ENCODE measurements around the gene EPHB2.

- no peak for TF ChIP-seq TAF1 (IDR thresholded peaks at IDR 0.05; ENCODE audit: low read depth, low read length)
- TF ChIP-seq POLR2AphosphoS5 (IDR thresholded peaks at IDR 0.05; ENCODE audit: low read depth, low read length) = no peak
- TF ChIP-seq POU2F2 (IDR thresholded peaks at IDR 0.05; ENCODE audit: low read depth, low read length) = no peak
Measured at GRCh38 chr1:22824975-22825374, 114.3 kb downstream of the EPHB2 start.
